Measurements from ENCODE around the gene DQX1.
A peak's percentile ranks its signal among the peaks of the same experiment; 100 is the strongest.

The DQX1 gene

GRCh38 chr2:74560591-74560990, 34.6 kb upstream of the DQX1 start:
- DNase-seq (ENCODE audit: low read depth) = no peak
- TF ChIP-seq CTCF (IDR thresholded peaks at IDR 0.05; ENCODE audit: insufficient read depth, low read depth, low read length, missing control alignments) = no peak
- no peak overlapping the region for H3K4me3 ChIP-seq (ENCODE audit: low read depth, low read length)

GRCh38 chr2:74559912-74560311, 33.9 kb upstream of the DQX1 start:
- DNase-seq (ENCODE audit: low read depth) = no peak
- TF ChIP-seq CTCF (IDR thresholded peaks at IDR 0.05; ENCODE audit: insufficient read depth, low read depth, low read length, missing control alignments) = no peak
- no peak overlapping the region for H3K4me3 ChIP-seq (ENCODE audit: low read depth, low read length)

GRCh38 chr2:74558284-74559230, 32.5 kb upstream of the DQX1 start:
- TF ChIP-seq CTCF (IDR thresholded peaks at IDR 0.05; ENCODE audit: insufficient read depth, low read depth, low read length, missing control alignments) = no peak
- no peak overlapping the region for H3K4me3 ChIP-seq (ENCODE audit: low read depth, low read length)
- DNase-seq (ENCODE audit: low read depth) = no peak

GRCh38 chr2:74556831-74557370, 30.9 kb upstream of the DQX1 start:
- no peak for TF ChIP-seq CTCF (IDR thresholded peaks at IDR 0.05; ENCODE audit: insufficient read depth, low read depth, low read length, missing control alignments)
- H3K4me3 ChIP-seq (ENCODE audit: low read depth, low read length) = no peak overlapping the region
- DNase-seq (ENCODE audit: low read depth) = no peak

- DNase-seq (ENCODE audit: low read depth) = no peak
- no peak for TF ChIP-seq CTCF (IDR thresholded peaks at IDR 0.05; ENCODE audit: insufficient read depth, low read depth, low read length, missing control alignments)
- peak overlapping the region; percentile 98 for H3K4me3 ChIP-seq (ENCODE audit: low read depth, low read length)
These were observed 30.1 kb upstream of the DQX1 start for GRCh38 chr2:74556159-74556558.

GRCh38 chr2:74555610-74556103, 29.6 kb upstream of the DQX1 start:
- DNase-seq (ENCODE audit: low read depth) = no peak
- TF ChIP-seq CTCF (IDR thresholded peaks at IDR 0.05; ENCODE audit: insufficient read depth, low read depth, low read length, missing control alignments) = no peak
- H3K4me3 ChIP-seq (ENCODE audit: low read depth, low read length) = peak overlapping the region; percentile 98

Measured in GM12865 (cell line).